Measurements from ENCODE around the gene KLC3.

The KLC3 gene

DNA sequence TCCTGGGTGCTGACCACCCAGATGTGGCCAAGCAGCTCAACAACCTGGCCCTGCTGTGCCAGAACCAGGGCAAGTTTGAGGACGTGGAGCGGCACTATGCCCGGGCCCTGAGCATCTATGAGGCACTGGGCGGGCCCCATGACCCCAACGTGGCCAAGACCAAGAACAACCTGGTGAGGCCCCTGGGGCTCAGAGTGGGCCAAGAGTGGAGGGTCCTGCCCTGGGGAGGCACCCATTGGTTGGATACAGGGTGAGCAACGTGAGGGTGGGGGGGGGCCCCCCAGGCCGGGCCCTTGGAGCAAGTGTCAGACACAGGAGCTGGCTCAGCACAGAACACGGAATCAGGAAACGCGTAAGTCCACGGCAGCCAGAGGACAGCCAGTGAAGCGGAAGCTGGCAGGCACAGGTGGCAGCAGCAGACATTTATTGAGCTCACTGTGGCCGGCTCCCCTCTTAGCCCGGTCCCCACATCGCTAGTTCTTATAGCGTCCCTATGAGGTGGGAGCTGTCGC, 8.9 kb downstream of the KLC3 start:
- DNase-seq, result no peak

DNA sequence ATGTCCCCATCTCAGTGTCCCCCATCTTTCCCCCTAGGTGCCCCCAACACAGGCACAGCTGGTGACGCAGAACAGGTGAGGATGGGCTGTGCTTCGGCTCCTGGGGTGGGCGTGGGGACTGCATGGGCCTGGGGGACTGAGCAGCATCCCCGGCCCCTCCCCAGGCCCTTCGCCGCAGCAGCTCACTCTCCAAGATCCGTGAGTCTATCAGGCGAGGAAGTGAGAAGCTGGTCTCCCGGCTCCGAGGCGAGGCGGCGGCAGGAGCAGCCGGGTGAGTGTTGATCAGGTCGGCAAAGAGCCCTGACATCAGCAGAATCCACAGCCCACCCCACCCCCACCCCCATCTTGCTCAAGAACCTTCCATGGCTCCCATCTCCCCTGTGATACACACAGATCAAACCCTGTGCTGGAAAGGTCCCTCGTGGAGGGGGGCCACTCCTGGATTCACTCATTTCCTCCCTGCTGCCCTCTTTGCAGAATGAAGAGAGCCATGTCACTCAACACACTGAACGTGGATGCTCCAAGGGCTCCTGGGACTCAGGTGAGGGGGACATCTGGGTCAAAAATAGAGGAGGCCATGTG, 10.0 kb downstream of the KLC3 start:
- no peak for DNase-seq

DNA sequence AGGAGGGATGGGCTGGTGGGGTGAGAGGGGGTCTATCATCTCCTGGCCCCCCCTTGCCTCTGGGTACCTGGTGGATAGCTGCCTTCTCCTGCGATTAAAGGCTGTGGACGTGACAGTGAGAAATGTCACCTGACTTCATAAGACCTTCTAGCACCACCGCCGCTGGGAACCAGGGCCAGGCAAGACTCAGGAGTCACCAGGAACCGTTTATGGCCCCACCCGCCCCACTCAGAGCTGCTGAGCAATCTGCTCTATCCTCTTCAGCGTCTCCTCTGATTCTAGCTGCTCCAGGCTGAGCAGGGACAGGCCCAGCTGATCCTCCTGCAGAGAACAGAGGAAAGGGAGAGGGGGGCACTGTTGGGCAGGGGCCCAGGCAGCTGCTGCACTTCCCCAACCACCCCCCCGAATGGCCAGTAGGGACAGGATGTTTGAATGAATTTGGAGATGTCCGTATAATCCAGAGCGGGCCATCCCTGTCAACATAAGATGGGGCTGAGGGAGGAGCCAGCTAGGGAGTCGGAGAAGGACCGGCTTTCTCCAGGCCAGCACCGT, 10.9 kb downstream of the KLC3 start:
- no peak for DNase-seq

DNA sequence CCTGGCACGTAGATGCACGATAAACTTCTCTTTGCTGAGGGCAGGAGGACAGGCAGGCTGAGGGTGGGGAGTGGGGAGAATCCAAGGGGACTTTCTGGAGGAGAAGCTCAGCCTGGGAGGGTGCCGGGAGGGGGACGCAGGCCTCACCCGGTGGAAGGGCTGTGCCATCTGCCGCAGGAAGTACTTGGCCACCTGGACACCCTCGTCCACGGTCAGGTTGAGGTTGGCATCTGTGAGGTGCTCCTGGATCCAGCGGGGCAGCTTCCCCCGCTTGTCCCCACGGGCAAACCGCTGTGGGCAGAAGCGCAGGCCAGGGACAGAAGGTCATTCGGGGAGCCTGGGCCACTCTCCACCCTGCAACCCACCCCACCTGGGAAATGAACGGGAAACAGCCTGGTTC, 11.5 kb downstream of the KLC3 start:
- no peak for DNase-seq

DNA sequence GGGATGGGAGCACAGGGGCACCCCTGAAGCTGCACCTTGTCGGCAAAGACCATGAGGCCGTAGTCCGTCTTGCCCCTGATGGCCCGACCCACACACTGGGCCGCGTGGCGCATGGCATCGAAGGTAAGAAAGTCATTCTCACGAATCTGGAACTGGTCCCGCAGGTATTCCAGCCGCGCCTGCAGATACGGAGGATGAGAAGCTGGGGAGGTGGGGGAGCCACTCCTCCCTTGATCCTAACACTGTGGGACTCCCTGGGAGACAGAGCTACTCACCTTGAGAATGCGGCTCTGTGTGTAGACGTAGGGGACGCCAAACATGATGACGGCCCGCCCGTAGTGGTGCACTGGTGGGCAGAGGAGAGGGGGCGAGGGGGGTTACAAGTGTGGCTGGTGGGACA, 11.9 kb downstream of the KLC3 start:
- DNase-seq, result no peak

DNA sequence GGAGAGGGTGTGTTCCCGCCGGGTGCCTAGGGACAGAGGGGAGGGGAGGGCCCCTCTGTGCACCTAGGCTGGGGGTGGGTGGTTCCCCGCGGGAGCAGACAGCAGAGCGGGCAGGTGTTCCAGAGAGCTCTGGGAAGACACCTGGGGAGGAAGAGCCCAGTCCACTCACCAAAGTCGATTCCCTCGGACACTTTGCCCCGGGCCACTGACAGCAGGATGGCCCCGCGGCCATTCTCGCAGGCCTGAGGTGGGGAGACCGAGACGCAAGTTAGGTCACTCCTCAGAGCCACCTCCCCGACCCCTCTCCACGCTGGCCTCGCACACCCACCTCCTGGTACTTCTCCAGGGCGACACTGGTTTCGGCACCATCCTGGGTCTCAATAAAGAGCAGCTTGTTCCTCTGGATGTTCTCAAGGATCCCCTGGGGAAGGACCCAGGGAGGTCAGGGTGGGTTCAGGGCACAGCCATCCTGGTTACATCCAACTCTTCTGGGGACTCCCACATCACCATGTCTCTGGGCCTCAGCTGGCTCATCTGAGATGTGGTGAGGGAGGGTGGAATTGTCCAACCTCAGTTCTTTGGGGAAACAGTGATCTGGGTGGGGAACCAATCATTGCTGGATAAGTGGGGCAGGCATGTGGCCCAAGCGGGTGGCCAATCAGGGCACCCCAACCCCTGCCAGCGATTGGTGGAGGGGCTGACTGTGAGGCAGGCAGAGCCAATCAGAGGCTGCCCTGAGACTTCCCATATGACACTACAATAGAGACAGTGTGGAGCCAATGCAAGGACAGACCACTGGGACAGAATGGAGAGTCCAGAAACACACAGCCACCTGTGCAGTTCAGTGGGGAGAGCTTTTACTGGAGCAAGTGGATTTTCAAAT, 12.6 kb downstream of the KLC3 start:
- DNase-seq, result no peak

DNA sequence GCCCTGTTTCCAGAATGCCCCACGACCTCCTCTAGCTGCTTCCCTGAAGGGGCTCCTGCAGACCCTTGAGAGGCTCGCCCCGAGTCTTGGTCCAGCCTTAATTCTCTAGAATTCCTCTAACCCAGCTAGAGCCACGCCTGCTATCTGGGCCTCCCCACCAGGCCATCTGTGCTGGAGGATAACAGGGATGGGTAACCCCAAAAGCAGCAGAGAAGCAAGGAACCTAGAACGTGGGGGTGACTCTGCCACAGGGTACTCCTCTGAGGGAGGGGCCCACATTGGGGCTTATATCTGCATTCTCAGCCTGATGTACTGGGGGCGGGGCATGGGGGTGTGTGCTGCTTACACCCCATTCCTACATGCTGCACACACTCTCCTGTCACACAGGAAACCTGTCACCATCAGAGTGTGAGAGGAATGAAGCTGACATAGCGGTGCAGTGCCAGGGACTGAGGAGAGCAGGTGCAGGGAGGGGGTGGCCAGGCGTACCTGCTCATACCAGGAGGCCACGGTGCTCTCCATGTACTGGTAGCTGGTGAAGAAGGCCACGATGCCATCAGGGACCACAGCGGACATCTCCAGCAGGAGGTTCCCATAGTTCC, 13.8 kb downstream of the KLC3 start:
- DNase-seq, result no peak

DNA sequence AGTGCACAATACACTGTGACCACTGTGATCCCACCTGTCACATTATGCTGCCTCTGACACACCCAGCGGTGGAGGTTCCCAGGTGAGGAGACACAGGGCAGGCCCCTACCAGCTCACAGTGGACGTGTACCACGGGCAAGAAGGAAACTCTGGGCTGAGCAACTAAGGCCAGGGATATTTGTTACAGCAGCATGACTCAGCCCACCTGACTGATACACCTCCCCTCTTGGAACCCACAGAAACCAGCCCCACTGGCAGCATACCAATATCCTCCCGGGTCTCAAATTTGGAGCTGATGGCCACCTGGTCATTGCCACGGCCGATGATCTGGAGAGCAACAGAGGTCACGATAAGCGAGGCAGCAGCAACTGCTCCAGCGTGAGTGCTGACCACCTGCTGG, 14.9 kb downstream of the KLC3 start:
- DNase-seq, result no peak

DNA sequence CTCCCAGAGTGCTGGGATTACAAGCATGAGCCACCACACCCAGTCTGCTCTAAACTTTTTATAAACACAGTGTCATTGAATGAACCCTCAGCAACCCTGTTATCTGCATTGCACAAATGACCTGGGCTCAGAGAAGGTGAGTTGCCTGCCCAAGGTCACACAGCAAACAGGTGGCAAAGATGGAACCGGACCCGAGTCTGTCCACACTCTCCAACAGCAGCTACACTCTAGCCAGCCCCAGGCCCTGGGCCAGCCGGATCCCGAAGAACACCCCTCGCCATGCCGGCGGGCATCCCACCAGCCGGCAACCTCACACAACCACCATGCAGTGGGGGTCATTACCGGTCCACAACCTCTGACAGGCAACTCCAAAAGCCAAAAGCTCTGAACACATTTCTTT, 15.4 kb downstream of the KLC3 start:
- DNase-seq, result no peak

DNA sequence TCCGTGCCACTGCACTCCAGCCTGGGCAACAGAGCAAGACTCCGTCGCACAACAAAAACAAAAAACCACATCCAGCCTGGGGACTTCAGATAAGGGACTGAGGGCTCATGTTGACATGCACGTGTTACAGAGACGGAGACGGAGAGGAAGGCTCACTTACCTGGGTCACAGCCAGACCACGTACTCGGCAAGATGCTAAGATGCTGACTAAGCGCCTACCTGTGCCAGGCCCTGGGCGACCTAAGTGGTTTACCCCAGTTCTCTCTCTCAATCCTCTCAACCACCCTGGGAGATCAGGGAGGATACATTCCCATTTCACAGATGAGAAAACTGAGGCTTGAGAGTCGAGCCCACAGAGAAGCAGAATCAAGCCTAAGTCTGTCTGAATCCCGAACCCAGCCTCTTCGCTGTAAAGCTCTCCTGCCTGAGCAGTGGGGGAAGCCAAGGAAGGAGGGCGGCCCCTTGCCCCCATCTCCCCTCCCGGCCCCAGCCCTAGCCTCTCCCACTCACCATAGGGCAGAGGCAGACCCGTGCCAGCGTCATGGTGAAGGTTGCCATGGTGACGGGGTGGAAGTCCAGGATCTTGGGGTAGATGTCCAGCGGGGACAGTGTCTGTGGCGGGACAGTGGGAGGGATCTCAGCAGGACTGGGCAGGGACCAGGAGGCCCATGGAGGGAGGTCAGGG, 16.4 kb downstream of the KLC3 start:
- DNase-seq, result no peak

DNA sequence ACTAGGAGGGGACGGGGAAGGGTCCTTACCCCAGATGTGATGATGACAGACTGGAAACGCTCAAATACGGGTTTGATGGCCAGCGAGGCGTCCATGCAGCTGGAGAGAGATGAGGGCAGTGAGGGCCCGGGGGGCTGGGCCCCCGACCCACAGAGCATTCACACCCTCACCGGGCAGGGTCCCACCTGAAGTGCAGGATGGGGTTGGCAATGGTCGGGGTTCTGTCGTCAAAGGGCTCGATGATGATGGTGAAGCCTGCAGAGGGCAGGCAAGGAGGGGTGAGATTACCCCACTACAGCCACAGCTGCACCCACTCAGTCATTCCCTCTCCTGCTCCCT, 16.9 kb downstream of the KLC3 start:
- no peak for DNase-seq

DNA sequence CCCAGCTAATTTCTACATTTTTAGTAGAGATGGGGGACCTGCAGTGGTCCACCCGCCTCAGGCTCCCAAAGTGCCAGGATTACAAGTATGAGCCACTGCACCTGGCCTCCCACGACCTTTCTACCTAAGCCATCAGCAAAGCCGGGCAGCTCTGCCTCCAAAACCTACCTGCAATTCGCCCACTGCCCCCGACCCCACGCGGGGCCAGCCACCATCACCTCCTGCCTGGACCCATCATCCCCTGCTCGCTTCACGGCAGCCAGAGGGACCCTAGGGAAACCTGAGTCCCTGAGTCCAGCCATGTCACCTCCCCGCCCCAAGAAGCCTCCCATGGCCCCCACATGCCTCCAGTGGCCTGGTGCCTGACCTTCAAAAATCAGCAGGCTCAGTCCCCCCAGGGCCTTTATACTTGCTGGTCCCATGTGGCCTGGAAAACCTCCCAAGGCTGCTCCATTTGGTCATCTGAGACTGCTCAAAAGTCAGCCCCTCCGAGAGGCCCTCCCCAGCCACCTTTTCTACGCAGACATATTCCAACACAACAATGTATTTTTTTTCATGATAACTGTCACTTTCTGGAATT, 17.8 kb downstream of the KLC3 start:
- no peak for DNase-seq

DNA sequence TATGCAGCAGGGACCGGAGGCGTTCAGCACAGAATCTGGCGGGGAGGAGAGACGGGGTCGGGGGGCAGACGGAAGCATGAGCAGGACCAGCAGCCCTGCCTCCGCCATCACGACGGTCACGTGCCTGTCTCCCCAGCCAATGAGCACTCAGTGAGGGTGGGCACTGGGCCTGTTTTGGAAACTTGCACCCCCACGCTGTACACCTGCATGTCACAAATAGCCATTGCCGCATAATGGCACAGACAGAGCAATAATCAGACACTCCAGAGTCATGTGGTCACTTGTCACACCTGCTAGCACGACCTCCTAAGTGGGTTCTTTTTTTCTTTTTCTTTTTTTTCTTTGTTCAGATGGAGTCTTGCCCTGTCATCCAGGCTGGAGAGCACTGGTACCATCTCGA, 21.1 kb downstream of the KLC3 start:
- no peak for DNase-seq

DNA sequence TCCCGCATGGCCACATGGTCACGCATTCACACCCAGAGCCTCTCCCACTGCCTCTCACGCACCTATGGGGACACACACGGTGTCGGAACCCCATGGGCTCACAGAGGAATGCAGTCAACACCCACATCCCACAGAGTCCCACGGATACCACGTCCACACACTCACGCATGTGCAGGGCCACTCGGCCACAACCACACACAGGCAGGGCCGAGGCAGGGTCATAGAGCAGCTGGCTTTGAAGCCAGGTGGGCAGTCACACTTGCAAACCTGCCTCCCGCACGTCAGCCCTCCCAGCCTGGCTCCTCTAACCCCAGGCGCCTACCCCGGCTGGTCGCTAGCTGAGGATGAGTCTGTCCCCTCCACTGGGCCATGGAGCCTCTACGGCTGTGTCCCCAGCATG, 21.7 kb downstream of the KLC3 start:
- no peak for DNase-seq

DNA sequence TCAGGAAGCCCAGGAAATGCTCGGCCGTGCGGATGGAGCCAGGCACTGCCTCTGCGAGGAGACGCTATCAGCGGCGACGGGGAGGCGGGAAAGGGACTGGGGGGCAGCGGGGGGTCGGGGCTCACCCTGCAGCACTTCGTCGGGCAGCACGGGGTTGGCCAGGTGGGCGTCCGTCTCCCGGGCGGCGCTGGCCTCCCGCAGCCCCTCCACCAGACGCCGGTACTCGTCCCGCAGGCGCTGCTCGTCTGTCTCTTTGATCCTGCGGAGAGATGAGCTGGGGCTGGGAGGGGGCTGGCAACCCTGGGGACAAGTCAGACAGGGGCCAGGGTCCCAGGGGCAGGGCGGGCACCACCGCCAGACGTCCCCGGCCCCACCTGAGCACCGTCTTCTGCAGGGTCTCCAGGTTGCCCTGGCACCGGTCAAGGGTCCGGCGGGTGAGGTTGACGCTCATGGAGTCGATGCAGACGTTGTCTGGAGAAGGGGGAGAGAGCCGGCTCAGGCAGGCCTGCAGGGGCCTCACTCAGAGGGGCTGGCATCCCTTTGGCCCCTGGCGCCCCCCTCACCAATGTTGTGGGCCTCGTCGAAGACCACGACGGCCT, 23.4 kb downstream of the KLC3 start:
- no peak for DNase-seq

DNA sequence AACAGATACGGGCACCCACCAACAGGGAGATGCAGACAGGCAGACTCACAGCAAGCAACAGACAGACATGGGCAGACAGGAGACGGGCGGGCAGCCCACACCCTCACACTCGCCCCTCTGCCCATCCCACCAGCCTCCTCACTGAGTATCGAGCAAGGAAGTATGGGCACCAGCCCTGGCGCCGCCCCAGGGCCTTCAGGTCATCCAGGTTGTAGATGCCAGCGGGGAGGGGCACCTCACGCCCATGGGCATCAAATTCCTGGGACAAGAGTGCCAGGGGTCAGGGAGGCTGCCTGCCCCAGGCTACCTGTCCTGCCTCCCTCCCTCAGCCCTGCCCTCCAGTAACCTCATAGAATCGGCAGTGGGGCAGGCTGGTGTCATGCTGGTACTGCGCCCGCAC, 24.1 kb downstream of the KLC3 start:
- no peak for DNase-seq

DNA sequence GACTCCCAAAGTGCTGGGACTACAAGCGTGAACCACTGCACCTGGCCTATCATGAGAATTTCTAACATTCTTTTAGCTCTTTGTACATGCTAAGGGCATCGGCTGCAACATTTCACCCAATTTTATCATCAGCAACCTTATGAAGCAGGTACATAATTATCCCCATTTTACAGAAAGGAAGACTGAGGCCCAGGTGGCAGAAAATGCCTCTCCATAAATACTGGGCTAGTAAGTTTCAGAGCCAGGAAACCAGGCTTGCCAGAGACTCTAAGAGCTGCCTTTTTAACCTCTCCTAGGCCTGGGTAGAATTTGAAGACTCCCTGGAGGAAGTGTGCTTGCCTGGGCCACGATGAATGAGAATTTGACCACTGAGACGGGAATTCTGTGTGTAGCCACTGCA, 27.6 kb downstream of the KLC3 start:
- DNase-seq, result no peak

DNA sequence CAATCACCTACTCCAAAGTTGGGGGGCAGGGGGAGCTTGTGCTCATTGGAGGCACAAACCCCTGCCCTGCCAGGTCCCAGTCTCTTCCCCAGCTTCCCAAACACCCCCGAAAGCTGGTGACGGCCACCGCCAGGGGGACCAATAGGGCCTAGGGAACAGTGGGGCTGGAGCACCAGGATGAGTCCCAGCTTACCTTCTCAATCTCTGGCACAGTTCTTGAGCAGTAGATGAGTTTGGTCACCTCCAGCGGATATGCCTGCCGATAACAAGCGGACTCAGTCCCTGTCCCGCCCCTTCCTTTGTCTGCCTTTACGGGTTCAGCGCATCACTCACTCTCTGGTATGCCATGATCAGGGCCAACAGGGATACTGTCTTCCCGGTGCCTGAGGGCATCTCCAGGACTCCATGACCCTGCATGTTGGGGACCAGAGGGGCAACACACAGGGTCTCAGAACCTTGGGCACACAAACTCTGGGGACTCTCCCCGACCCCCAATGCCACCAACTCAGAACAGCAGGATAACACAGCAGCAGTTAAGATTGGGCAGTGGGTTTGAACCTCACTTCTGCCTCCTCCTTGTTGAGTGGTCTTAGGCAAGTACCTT, 28.3 kb downstream of the KLC3 start:
- no peak for DNase-seq

DNA sequence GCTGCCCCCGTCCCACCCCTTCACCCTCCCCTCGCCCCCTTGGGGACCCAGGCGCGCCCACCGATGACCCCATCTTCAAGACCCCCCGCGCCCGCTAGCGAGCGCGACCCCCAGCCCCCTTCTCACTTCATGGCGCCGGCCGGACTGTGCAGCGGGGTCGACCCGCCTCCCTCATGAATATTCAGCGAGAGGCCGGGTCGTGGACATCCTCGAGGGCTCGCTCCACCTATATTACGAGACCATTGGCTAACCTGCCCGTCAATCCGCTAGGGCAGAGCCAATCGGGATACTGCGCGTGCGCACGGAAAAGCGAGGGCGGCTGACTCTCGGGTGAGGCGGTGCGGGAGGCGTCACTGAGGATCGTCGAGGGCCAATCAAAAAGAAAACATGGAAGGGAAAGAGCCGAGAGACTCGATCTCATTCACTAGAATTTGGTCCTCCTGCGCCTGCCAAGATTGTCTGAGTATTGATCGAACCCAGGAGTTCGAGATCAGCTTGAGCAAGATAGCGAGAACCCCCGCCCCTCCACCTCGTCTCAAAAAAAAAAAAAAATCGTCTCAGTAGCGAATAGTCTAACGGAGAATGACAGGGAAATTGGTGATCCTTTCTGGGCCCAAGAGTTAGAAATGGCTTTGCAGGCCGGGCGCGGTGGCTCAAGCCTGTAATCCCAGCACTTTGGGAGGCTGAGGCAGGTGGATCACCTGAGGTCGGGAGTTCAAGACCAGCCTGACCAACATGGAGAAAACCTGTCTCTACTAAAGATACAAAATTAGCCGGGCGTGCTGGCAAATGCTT, 30.1 kb downstream of the KLC3 start, which contains the start of gene ERCC2:
TSS of gene ERCC2 (minus strand) at position 164 of the 795 bp plus-strand sequence. CDS start at position 131, 33 bp downstream.
- DNase-seq, result peak; percentile 100

DNA sequence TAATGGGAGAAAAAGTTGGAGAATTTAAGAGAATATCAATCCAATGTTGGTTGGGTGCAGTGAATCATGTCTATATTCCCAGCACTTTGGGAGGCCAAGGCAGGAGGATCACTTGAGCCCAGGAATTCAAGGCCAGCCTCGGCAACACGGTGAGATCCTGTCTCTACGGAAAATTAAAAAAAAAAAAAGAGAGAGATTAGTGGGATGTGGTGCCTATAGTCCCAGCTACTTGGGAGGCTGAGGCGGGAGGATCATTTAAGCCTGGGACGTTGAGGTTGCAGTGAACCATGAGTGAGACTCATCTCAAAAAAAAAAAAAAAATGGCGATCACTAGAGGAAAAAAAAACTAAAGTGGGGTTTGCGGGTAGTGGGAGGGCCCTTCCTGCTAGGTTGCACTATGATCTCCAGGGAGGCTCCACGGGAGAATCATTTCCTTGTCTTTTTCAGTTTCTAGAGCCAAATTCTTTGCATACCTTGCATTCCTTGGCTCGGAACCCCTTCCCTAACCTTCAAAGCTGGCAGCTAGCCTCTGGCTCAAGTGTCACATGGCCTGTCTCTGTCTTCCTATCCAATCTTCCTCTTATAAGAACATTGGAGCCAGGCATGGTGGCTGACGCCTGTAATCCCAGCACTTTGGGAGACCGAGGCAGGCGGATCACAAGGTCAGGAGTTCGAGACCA, 35.6 kb downstream of the KLC3 start:
- DNase-seq, result no peak

Data from stimulated activated CD8-positive, alpha-beta memory T cell treated with anti-CD3 and anti-CD28 coated beads, Interleukin-4, amount 100 ng/mL, for 48 hours (primary cell).